ENCODE data around the gene PODN. TPM values are rescaled to one million over a fixed set of nuclear protein-coding genes. Genes with fewer than 3 reads are reported as not detected.

PODN gene
- total RNA-seq, 2 donors from 2014 or later, result 44.1 to 47.2 TPM

- no peaks in the 10 kb centered on the region for H3K36me3 ChIP-seq
- TF ChIP-seq, protein P1, sequence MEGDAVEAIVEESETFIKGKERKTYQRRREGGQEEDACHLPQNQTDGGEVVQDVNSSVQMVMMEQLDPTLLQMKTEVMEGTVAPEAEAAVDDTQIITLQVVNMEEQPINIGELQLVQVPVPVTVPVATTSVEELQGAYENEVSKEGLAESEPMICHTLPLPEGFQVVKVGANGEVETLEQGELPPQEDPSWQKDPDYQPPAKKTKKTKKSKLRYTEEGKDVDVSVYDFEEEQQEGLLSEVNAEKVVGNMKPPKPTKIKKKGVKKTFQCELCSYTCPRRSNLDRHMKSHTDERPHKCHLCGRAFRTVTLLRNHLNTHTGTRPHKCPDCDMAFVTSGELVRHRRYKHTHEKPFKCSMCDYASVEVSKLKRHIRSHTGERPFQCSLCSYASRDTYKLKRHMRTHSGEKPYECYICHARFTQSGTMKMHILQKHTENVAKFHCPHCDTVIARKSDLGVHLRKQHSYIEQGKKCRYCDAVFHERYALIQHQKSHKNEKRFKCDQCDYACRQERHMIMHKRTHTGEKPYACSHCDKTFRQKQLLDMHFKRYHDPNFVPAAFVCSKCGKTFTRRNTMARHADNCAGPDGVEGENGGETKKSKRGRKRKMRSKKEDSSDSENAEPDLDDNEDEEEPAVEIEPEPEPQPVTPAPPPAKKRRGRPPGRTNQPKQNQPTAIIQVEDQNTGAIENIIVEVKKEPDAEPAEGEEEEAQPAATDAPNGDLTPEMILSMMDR (IDR thresholded peaks at IDR 0.05), result no peak
- no peak overlapping the region for H3K27ac ChIP-seq
- H3K27me3 ChIP-seq, result no peaks in the 10 kb centered on the region
- DNase-seq (ENCODE audit: low spot score), result no peak
- peaks cover 0 to 35% of the 10 kb centered on the region in 2 donors for H3K4me1 ChIP-seq
- H3K4me3 ChIP-seq, result no peak overlapping the region
- H3K9me3 ChIP-seq, result no peaks in the 10 kb centered on the region
Measured at GRCh38 chr1:53112861-53113260, 50.8 kb downstream of the PODN start.

DNA sequence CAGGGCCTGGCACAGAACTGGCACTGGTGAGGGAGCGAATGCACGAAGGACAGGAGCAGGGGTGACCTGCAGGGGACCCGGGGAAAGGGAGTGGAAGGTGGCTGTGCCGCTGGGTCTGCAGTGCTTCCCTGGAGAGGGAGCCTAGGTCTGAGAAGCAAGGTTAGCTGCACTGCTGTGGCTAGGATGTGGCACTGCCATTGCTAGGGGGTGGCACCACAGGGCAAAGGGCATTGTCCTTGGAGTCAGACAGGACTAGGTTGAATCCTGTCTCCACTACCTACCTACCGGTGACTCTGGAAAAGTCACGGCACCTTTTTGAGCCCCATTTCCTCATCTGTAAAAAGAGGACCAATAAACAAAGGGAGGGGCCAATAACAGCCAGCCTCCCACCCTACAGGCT is 52.1 kb downstream of the PODN start:
- TF ChIP-seq, protein P1 (IDR thresholded peaks at IDR 0.05), result no peak
- Histone ChIP-seq H3K27ac (no peak overlapping the region), H3K4me3 (no peak overlapping the region), H3K27me3 (no peaks in the 10 kb centered on the region), H3K4me1 (peaks cover 0 to 29% of the 10 kb centered on the region in 2 donors), H3K36me3 (no peaks in the 10 kb centered on the region), H3K9me3 (no peaks in the 10 kb centered on the region)
- no peak for DNase-seq (ENCODE audit: low spot score)

GRCh38 chr1:53114581-53115400 is 52.8 kb downstream of the PODN start:
- no peak for DNase-seq (ENCODE audit: low spot score)

GRCh38 chr1:53115403-53116306 is 53.6 kb downstream of the PODN start:
- no peak overlapping the region for H3K27ac ChIP-seq
- H3K4me1 ChIP-seq, result peaks cover 0 to 15% of the 10 kb centered on the region in 2 donors
- TF ChIP-seq, protein P1 (IDR thresholded peaks at IDR 0.05), result no peak
- H3K4me3 ChIP-seq, result no peak overlapping the region
- H3K36me3 ChIP-seq, result no peaks in the 10 kb centered on the region
- H3K27me3 ChIP-seq, result no peaks in the 10 kb centered on the region
- DNase-seq (ENCODE audit: low spot score), result no peak
- no peaks in the 10 kb centered on the region for H3K9me3 ChIP-seq

More at GRCh38 chr1:53114581-53115400, 52.8 kb downstream of the PODN start:
- H3K36me3 ChIP-seq, result no peaks in the 10 kb centered on the region
- peaks cover 0 to 22% of the 10 kb centered on the region in 2 donors for H3K4me1 ChIP-seq
- H3K4me3 ChIP-seq, result no peak overlapping the region
- H3K9me3 ChIP-seq, result no peaks in the 10 kb centered on the region
- H3K27ac ChIP-seq, result no peak overlapping the region
- TF ChIP-seq, protein P1 (IDR thresholded peaks at IDR 0.05), result no peak
- no peaks in the 10 kb centered on the region for H3K27me3 ChIP-seq

DNA sequence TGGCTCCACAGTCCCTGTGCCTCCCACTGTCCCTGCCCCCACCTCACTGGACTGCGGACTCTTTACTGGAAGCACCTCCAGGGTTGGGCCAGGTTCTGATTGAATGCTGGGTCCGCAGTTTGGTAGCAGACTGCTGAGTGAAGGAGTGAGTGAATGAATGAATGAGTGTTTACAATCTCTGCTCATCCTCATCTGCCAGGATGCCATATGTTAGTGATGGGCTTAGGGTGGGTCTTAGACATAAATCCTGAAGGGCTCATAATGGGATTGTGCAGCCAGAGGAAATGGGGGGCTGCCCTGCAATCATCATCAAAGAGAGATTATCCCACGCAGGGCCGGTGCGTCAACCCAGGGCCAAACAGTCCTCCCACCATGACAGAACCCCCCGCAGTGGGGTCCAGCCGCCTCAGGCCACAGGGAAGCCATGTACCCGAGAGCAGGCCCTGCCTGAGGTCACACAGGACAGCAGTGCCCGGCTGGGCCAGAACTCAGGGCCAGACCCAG is 54.3 kb downstream of the PODN start:
- TF ChIP-seq, protein P1 (IDR thresholded peaks at IDR 0.05), result no peak
- no peaks in the 10 kb centered on the region for H3K9me3 ChIP-seq
- DNase-seq (ENCODE audit: low spot score), result no peak

More for the DNA sequence above, 54.3 kb downstream of the PODN start:
- Histone ChIP-seq H3K27me3 (no peaks in the 10 kb centered on the region), H3K4me3 (no peak overlapping the region), H3K36me3 (no peaks in the 10 kb centered on the region), H3K27ac (no peak overlapping the region), H3K4me1 (peaks cover 0 to 11% of the 10 kb centered on the region in 2 donors)
